ENCODE measurements around the gene SLX4. TPM values are rescaled to one million over a fixed set of nuclear protein-coding genes. Genes with fewer than 3 reads are reported as not detected.

SLX4 gene
- total RNA-seq, 1 experiment from 2014 or later, result 5.1 TPM

- H2AFZ ChIP-seq (ENCODE audit: low read length), result no peak overlapping the region
- intact Hi-C loops (cut with micrococcal nuclease), result no loop called here
- H3K9me3 ChIP-seq (ENCODE audit: low read length), result no peaks in the 10 kb centered on the region
- H3K9ac ChIP-seq (ENCODE audit: low read length), result no peak overlapping the region
- peaks cover 4% of the 10 kb centered on the region; the same call in 1 of the 2 replicates for H4K20me1 ChIP-seq (ENCODE audit: low read length)
- no peak overlapping the region for H3K4me3 ChIP-seq (ENCODE audit: low read length)
- no peak for TF ChIP-seq EZH2 (IDR thresholded peaks at IDR 0.05; ENCODE audit: low read length, unreplicated experiment)
- TF ChIP-seq, protein P1, sequence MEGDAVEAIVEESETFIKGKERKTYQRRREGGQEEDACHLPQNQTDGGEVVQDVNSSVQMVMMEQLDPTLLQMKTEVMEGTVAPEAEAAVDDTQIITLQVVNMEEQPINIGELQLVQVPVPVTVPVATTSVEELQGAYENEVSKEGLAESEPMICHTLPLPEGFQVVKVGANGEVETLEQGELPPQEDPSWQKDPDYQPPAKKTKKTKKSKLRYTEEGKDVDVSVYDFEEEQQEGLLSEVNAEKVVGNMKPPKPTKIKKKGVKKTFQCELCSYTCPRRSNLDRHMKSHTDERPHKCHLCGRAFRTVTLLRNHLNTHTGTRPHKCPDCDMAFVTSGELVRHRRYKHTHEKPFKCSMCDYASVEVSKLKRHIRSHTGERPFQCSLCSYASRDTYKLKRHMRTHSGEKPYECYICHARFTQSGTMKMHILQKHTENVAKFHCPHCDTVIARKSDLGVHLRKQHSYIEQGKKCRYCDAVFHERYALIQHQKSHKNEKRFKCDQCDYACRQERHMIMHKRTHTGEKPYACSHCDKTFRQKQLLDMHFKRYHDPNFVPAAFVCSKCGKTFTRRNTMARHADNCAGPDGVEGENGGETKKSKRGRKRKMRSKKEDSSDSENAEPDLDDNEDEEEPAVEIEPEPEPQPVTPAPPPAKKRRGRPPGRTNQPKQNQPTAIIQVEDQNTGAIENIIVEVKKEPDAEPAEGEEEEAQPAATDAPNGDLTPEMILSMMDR (conservative IDR thresholded peaks at IDR 0.05; ENCODE audit: low read depth, low read length), result no peak
- TF ChIP-seq EZH2phosphoT487 (IDR thresholded peaks at IDR 0.05; ENCODE audit: borderline replicate concordance, low read length), result no peak
- H3K4me2 ChIP-seq (ENCODE audit: low read length), result no peak overlapping the region
- no peaks in the 10 kb centered on the region for H3K36me3 ChIP-seq (ENCODE audit: low read depth, low read length)
- no peaks in the 10 kb centered on the region for H3K27me3 ChIP-seq (ENCODE audit: low read length)
- BruUV-seq (replicated peaks), result no TSS peak
- H3K4me1 ChIP-seq (ENCODE audit: insufficient read depth, low read length), result peaks cover 28% of the 10 kb centered on the region
- no peaks in the 10 kb centered on the region for H3K9me2 ChIP-seq (replicated peaks; ENCODE audit: low read length)
- POLR2A ChIA-PET (ENCODE audit: unreplicated experiment), result no interaction called here
- peaks cover 2% of the 10 kb centered on the region for H3F3A ChIP-seq (ENCODE audit: low read length, unreplicated experiment)
- H3K79me2 ChIP-seq (ENCODE audit: low read length), result no peaks in the 10 kb centered on the region
- DNase-seq (no peak), ATAC-seq (no peak)
- CTCF ChIA-PET, result no interaction called here
- no peak overlapping the region for H3K27ac ChIP-seq (ENCODE audit: low read length)
Observed at GRCh38 chr16:3641801-3642396, 30.5 kb upstream of the SLX4 start.

- no peaks in the 10 kb centered on the region for H3K9me3 ChIP-seq (ENCODE audit: low read length)
- H3K4me1 ChIP-seq (ENCODE audit: insufficient read depth, low read length), result peaks cover 19% of the 10 kb centered on the region
- peaks cover 4% of the 10 kb centered on the region; the same call in 1 of the 2 replicates for H4K20me1 ChIP-seq (ENCODE audit: low read length)
- H3K4me2 ChIP-seq (ENCODE audit: low read length), result no peak overlapping the region
- no peaks in the 10 kb centered on the region for H3K79me2 ChIP-seq (ENCODE audit: low read length)
- BruUV-seq (replicated peaks), result no TSS peak
- TF ChIP-seq, protein P1 (conservative IDR thresholded peaks at IDR 0.05; ENCODE audit: low read depth, low read length), result no peak
- no peak for ATAC-seq
- ChIA-PET CTCF (no interaction called here), POLR2A (ENCODE audit: unreplicated experiment) (no interaction called here)
- H2AFZ ChIP-seq (ENCODE audit: low read length), result no peak overlapping the region
- H3K9me2 ChIP-seq (replicated peaks; ENCODE audit: low read length), result no peaks in the 10 kb centered on the region
- no peak overlapping the region for H3K4me3 ChIP-seq (ENCODE audit: low read length)
- no peaks in the 10 kb centered on the region for H3K36me3 ChIP-seq (ENCODE audit: low read depth, low read length)
- H3K27ac ChIP-seq (ENCODE audit: low read length), result no peak overlapping the region
- intact Hi-C loops (cut with micrococcal nuclease), result no loop called here
- no peak for DNase-seq
- peaks cover 2% of the 10 kb centered on the region for H3F3A ChIP-seq (ENCODE audit: low read length, unreplicated experiment)
- H3K27me3 ChIP-seq (ENCODE audit: low read length), result no peaks in the 10 kb centered on the region
- no peak overlapping the region for H3K9ac ChIP-seq (ENCODE audit: low read length)
Observed at GRCh38 chr16:3640632-3641501, 29.5 kb upstream of the SLX4 start.

DNA sequence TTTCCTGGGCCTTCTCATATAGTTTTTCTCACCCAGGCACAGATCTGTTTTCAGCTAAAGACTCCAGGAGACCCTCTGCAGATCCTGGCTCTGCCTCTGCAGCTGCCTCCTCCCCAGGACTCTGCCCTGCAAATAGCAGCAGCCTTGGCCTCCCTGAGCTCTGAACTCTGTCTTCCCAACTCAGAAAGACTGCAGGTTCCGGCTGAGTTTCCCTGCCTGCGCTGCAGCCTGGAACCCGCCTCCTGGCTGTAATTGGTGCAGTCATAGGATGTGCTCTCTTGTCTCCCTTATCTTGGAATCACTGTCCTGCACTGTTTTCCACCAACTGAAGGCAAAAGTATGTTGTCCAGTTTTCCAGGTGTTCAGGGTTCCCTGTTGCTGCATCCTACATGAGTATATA, 28.8 kb upstream of the SLX4 start:
- Histone ChIP-seq H3K9me3 (ENCODE audit: low read length) (no peaks in the 10 kb centered on the region), H2AFZ (ENCODE audit: low read length) (no peak overlapping the region), H3F3A (ENCODE audit: low read length, unreplicated experiment) (peaks cover 2% of the 10 kb centered on the region), H4K20me1 (ENCODE audit: low read length) (peaks cover 4% of the 10 kb centered on the region; the same call in 1 of the 2 replicates), H3K4me3 (ENCODE audit: low read length) (no peak overlapping the region), H3K4me1 (ENCODE audit: insufficient read depth, low read length) (peaks cover 13% of the 10 kb centered on the region), H3K9me2 (replicated peaks; ENCODE audit: low read length) (no peaks in the 10 kb centered on the region), H3K36me3 (ENCODE audit: low read depth, low read length) (no peaks in the 10 kb centered on the region), H3K27ac (ENCODE audit: low read length) (no peak overlapping the region), H3K4me2 (ENCODE audit: low read length) (no peak overlapping the region), H3K79me2 (ENCODE audit: low read length) (no peaks in the 10 kb centered on the region), H3K27me3 (ENCODE audit: low read length) (no peaks in the 10 kb centered on the region), H3K9ac (ENCODE audit: low read length) (no peak overlapping the region)
- BruUV-seq (replicated peaks), result no TSS peak
- intact Hi-C loops (cut with micrococcal nuclease), result no loop called here
- ATAC-seq, result no peak
- no peak for DNase-seq
- CTCF ChIA-PET, result no interaction called here
- POLR2A ChIA-PET (ENCODE audit: unreplicated experiment), result interaction anchor here (0.7 kb wide), 1 partner anchor 21 kb away, joined by 3 read pairs; no protein-coding TSS in a partner anchor
- TF ChIP-seq EZH2phosphoT487 (IDR thresholded peaks at IDR 0.05; ENCODE audit: borderline replicate concordance, low read length), result no peak
- TF ChIP-seq EZH2 (IDR thresholded peaks at IDR 0.05; ENCODE audit: low read length, unreplicated experiment), result no peak
- TF ChIP-seq, protein P1 (conservative IDR thresholded peaks at IDR 0.05; ENCODE audit: low read depth, low read length), result no peak

All from PC-3 (cell line).